Sigmoid colon (tissue), 4 donors: Measurements from ENCODE around the gene SLC6A6.

ENCODE experiments used
- CTCF ChIP-seq, 4 experiments: fragments of 450-650 bp in 3 of 4; fragments of 200-600 bp in 1 of 4; IDR thresholded peaks; one replicate each; pipeline ENCODE4 v1.5.1; 2016 to 2019; ENCODE audit warnings: antibody characterized with exemption in 4 of 4, mild to moderate bottlenecking in 3 of 4, moderate library complexity in 2 of 4
- POLR2A ChIP-seq, 2 donors: fragments of 450-650 bp; IDR thresholded peaks; one replicate each; pipeline ENCODE4 v1.6.1; 2016; ENCODE audit warnings: antibody characterized with exemption in 2 of 2, mild to moderate bottlenecking in 2 of 2, moderate library complexity in 2 of 2
- POLR2AphosphoS5 ChIP-seq, 4 donors: sonication (generic); formaldehyde crosslinking; IDR thresholded peaks; one replicate each; pipeline ENCODE4 v1.6.1; 2017; ENCODE audit warnings: antibody characterized with exemption in 4 of 4

DNA sequence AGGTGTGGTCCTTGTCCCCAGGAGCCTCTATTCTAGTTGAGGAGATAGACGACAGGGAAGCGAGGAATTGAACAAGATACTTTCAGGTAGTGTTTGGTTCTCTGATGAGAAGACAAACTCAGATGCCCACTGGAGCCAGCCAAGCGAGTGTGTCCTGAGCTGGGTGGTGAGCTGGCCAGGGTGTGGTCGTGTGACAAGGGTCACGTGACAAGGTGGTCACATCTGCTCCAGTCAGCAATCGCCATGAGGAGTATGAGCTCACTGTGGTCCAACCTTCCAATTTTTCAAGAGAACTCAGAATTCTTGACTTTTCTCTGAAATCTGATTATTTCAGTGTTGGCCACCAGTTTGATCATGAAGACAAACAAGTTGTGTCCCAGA, 39.5 kb downstream of the SLC6A6 start:
- TF ChIP-seq CTCF (IDR thresholded peaks at IDR 0.05) (no peak), POLR2AphosphoS5 (IDR thresholded peaks at IDR 0.05) (no peak), POLR2A (IDR thresholded peaks at IDR 0.05) (no peak)
